Heart left ventricle (tissue), 13 donors: ENCODE results near the gene AMIGO3.

Experiments used
- CTCF ChIP-seq, 12 donors: fragments of 200-600 bp; sonication (generic) in 4 of 12; IDR thresholded peaks; one replicate each; pipeline versions ENCODE4 v1.5.0 to v1.8.0; 2018 to 2022; ENCODE audit warnings: antibody characterized with exemption in 12 of 12, mild to moderate bottlenecking in 5 of 12
- POLR2A ChIP-seq, 2 donors: fragments of 450-650 bp; IDR thresholded peaks; one replicate each; pipeline ENCODE4 v1.6.1; 2017; ENCODE audit warnings: antibody characterized with exemption in 2 of 2, mild to moderate bottlenecking in 2 of 2, moderate library complexity in 2 of 2
- donor health status: ischemic (EF 13 %, LVEDD 7.1; RV severe dilation, severe dysfunction).
- donor health status: DM: no; HTN: yes; CAD: no.
- donor health status: DM: no; HTN: no; CAD: no.
- donor health status: ischemic (EF 25% LVEDD 6.9; RV normal size, moderate dysfunction).
- donor health status: ischemic (EF 25% LVEDD 5.7; RV mildly dilated, moderate dysfunction).
- donor health status: ischemic (EF 35%, LVEDD 5.7; RV mildly dilated, moderate dysfunction).
- donor health status: nonischemic (EF 11% LVEDD 7.7; RV severe dilation, severe dysfunction).
- donor health status: DM: yes; HTN: yes; CAD: no.
- donor health status: PGD.
- donor health status: ischemic (EF 29% LVEDD 5.4; RV normal size, mild dysfunction).
- donor health status: nonischemic (EF 23%, LVEDD 6.1; RV moderate dilation, normal function).

- TF ChIP-seq CTCF (IDR thresholded peaks at IDR 0.05) (no peak), POLR2A (IDR thresholded peaks at IDR 0.05) (no peak)
Measured at GRCh38 chr3:49668414-49668797, 51.1 kb downstream of the AMIGO3 start.
